ENCODE measurements around the gene BMP4.

BMP4 gene

DNA sequence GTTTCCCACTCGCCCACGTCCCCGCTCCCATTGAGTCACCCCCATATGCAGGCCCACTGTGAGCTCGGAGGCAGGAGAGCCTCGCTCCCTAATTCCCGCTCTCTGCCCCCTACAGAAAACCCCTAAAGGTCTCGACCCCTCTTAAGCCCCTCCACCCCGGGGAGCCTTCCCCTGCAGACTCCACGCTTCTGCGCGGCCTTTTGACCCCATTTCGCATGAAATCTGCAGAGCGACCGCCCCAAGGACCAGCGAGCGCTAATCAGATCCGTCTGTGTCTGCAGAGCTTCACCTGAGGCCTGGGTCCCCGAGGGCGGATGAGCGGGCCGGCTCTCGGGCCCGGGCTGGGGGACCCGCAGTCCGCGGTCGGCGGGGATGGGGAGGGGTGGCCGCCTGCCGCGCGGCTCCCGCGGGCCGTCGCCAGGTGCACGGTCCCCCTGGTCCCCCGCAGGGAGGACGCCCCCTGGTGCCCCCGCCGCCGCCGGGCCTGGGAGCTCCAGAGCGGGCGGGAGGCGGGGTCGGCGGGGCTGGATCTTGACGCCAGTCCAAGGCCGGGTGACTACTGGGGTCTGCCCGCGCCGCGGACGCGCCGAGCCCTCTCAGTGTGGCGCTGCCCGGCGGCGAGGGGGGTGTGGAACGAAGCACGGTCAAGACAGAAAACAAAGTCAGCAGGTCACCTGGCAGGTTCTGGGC, 10.1 kb downstream of the BMP4 start:
- H3K79me1 ChIP-seq (replicated peaks; ENCODE audit: low read length, poor library complexity, severe bottlenecking) = peaks cover 8% of the 10 kb centered on the region
- no peak overlapping the region for H4K91ac ChIP-seq (ENCODE audit: low read length)
- H3K14ac ChIP-seq (ENCODE audit: low read length in 2 of 2) = no peak overlapping the region
- peak overlapping the region; percentile 34 to 77 for H3K18ac ChIP-seq (ENCODE audit: low read depth in 1 of 2, low read length in 2 of 2)
- H3K4me3 ChIP-seq (ENCODE audit: insufficient read depth in 1 of 2, low read depth in 1 of 2, low read length in 2 of 2) = peak overlapping the region in 1 of 2 experiments; percentile 61
- no peak for DNase-seq
- no peak overlapping the region for H3K27ac ChIP-seq (ENCODE audit: low read length, poor library complexity, severe bottlenecking)
- H3K9me3 ChIP-seq (ENCODE audit: control insufficient read depth, low read length) = no peaks in the 10 kb centered on the region
- H3K4me1 ChIP-seq (ENCODE audit: control insufficient read depth, insufficient read depth, low read depth, low read length) = peaks cover 14% of the 10 kb centered on the region
- H2BK15ac ChIP-seq (ENCODE audit: low read depth, poor library complexity, severe bottlenecking) = no peak overlapping the region
- no peak overlapping the region for H2AK5ac ChIP-seq (ENCODE audit: low read length, severe bottlenecking)
- H3K23ac ChIP-seq (ENCODE audit: low read length in 2 of 2) = peak overlapping the region in 1 of 2 experiments; percentile 92
- H2AFZ ChIP-seq (ENCODE audit: low read depth, low read length) = no peak overlapping the region
- peak overlapping the region; percentile 13 to 72 for H3K4ac ChIP-seq (ENCODE audit: low read depth in 1 of 2, low read length in 2 of 2)
- H3K9ac ChIP-seq (ENCODE audit: low read length) = no peak overlapping the region
- H4K8ac ChIP-seq (ENCODE audit: low read length) = peak overlapping the region; percentile 16
- H2BK5ac ChIP-seq (ENCODE audit: low read depth, low read length, poor library complexity, severe bottlenecking) = peak overlapping the region; percentile 22
- H3K27me3 ChIP-seq (ENCODE audit: control insufficient read depth in 1 of 2, insufficient read depth in 1 of 2, low read length in 2 of 2) = no peaks in the 10 kb centered on the region
- H3K36me3 ChIP-seq (ENCODE audit: control insufficient read depth in 1 of 2, insufficient read depth in 2 of 2, low read depth in 1 of 2, low read length in 2 of 2) = peaks cover 11 to 28% of the 10 kb centered on the region in 2 experiments
- peak overlapping the region; percentile 98 for H3K4me2 ChIP-seq (ENCODE audit: low read length, poor library complexity, severe bottlenecking)
- no peak overlapping the region for H2BK12ac ChIP-seq (ENCODE audit: low read length in 2 of 2)
- WGBS = 32% methylated on average over 46 of the region's 63 CpGs
- H2BK120ac ChIP-seq (ENCODE audit: low read depth, low read length) = peak overlapping the region; percentile 11

DNA sequence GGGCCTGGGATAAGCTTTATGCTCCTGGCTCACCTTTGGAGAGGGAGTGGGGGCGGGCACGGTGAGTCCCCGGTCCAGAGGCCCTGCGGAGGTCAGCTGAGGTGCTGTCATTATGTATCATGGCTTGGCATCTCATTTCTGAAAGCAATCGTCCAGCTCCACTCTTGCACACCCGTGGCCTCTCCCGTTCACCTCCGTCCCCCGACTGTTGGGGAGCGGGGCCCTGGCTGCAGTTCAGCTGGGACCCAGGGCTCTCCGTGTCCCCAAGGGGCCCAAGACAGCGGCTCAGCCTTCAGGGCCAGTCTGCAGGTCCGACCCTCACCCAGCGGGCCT, 10.6 kb downstream of the BMP4 start:
- Histone ChIP-seq H2BK12ac (ENCODE audit: low read length in 2 of 2) (no peak overlapping the region), H3K27ac (ENCODE audit: low read length, poor library complexity, severe bottlenecking) (no peak overlapping the region), H4K91ac (ENCODE audit: low read length) (no peak overlapping the region), H3K4ac (ENCODE audit: low read depth in 1 of 2, low read length in 2 of 2) (no peak overlapping the region), H3K4me1 (ENCODE audit: control insufficient read depth, insufficient read depth, low read depth, low read length) (peaks cover 14% of the 10 kb centered on the region), H2BK120ac (ENCODE audit: low read depth, low read length) (no peak overlapping the region), H2BK5ac (ENCODE audit: low read depth, low read length, poor library complexity, severe bottlenecking) (no peak overlapping the region), H3K9ac (ENCODE audit: low read length) (no peak overlapping the region), H2AFZ (ENCODE audit: low read depth, low read length) (no peak overlapping the region), H3K36me3 (ENCODE audit: control insufficient read depth in 1 of 2, insufficient read depth in 2 of 2, low read depth in 1 of 2, low read length in 2 of 2) (peaks cover 10 to 23% of the 10 kb centered on the region in 2 experiments), H3K9me3 (ENCODE audit: control insufficient read depth, low read length) (no peaks in the 10 kb centered on the region), H3K4me3 (ENCODE audit: insufficient read depth in 1 of 2, low read depth in 1 of 2, low read length in 2 of 2) (no peak overlapping the region), H3K79me1 (replicated peaks; ENCODE audit: low read length, poor library complexity, severe bottlenecking) (peaks cover 8% of the 10 kb centered on the region), H3K4me2 (ENCODE audit: low read length, poor library complexity, severe bottlenecking) (peak overlapping the region; percentile 98), H3K27me3 (ENCODE audit: control insufficient read depth in 1 of 2, insufficient read depth in 1 of 2, low read length in 2 of 2) (no peaks in the 10 kb centered on the region), H3K14ac (ENCODE audit: low read length in 2 of 2) (no peak overlapping the region), H2BK15ac (ENCODE audit: low read depth, poor library complexity, severe bottlenecking) (no peak overlapping the region), H2AK5ac (ENCODE audit: low read length, severe bottlenecking) (no peak overlapping the region), H3K18ac (ENCODE audit: low read depth in 1 of 2, low read length in 2 of 2) (peak overlapping the region in 1 of 2 experiments; percentile 34), H3K23ac (ENCODE audit: low read length in 2 of 2) (no peak overlapping the region), H4K8ac (ENCODE audit: low read length) (peak overlapping the region; percentile 16)
- DNase-seq = no peak
- WGBS = 74% methylated on average over 14 of the region's 14 CpGs

DNA sequence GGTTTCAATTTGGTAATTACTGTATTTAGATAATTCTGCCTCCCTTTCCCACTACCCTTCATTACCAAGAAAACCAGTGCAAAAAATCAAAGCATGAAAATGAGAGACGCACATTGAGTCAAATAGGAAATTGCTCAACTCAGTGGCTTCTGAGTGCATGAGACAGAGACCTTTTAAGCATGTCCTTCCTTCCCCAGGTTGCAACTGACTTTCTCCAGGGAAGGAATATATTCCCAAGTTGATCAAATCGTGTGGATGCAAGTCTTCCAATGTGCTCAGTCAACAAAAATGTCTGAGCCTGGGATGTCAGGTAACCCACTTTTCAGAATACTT, 12.9 kb downstream of the BMP4 start:
- Histone ChIP-seq H3K23ac (ENCODE audit: low read length in 2 of 2) (no peak overlapping the region), H2BK15ac (ENCODE audit: low read depth, poor library complexity, severe bottlenecking) (no peak overlapping the region), H3K4me2 (ENCODE audit: low read length, poor library complexity, severe bottlenecking) (no peak overlapping the region), H3K4ac (ENCODE audit: low read depth in 1 of 2, low read length in 2 of 2) (no peak overlapping the region), H3K79me1 (replicated peaks; ENCODE audit: low read length, poor library complexity, severe bottlenecking) (no peaks in the 10 kb centered on the region), H3K9ac (ENCODE audit: low read length) (no peak overlapping the region), H3K36me3 (ENCODE audit: control insufficient read depth in 1 of 2, insufficient read depth in 2 of 2, low read depth in 1 of 2, low read length in 2 of 2) (peaks cover 0 to 2% of the 10 kb centered on the region in 2 experiments), H3K9me3 (ENCODE audit: control insufficient read depth, low read length) (no peaks in the 10 kb centered on the region), H2BK5ac (ENCODE audit: low read depth, low read length, poor library complexity, severe bottlenecking) (no peak overlapping the region), H3K4me1 (ENCODE audit: control insufficient read depth, insufficient read depth, low read depth, low read length) (peaks cover 9% of the 10 kb centered on the region), H3K27ac (ENCODE audit: low read length, poor library complexity, severe bottlenecking) (no peak overlapping the region), H4K8ac (ENCODE audit: low read length) (no peak overlapping the region), H4K91ac (ENCODE audit: low read length) (no peak overlapping the region), H2AK5ac (ENCODE audit: low read length, severe bottlenecking) (no peak overlapping the region), H2BK120ac (ENCODE audit: low read depth, low read length) (no peak overlapping the region), H2AFZ (ENCODE audit: low read depth, low read length) (no peak overlapping the region), H2BK12ac (ENCODE audit: low read length in 2 of 2) (no peak overlapping the region), H3K14ac (ENCODE audit: low read length in 2 of 2) (no peak overlapping the region), H3K27me3 (ENCODE audit: control insufficient read depth in 1 of 2, insufficient read depth in 1 of 2, low read length in 2 of 2) (no peaks in the 10 kb centered on the region), H3K4me3 (ENCODE audit: insufficient read depth in 1 of 2, low read depth in 1 of 2, low read length in 2 of 2) (no peak overlapping the region), H3K18ac (ENCODE audit: low read depth in 1 of 2, low read length in 2 of 2) (no peak overlapping the region)
- DNase-seq = peak; percentile 42
- 57% methylated on average over 2 of the region's 2 CpGs for WGBS

DNA sequence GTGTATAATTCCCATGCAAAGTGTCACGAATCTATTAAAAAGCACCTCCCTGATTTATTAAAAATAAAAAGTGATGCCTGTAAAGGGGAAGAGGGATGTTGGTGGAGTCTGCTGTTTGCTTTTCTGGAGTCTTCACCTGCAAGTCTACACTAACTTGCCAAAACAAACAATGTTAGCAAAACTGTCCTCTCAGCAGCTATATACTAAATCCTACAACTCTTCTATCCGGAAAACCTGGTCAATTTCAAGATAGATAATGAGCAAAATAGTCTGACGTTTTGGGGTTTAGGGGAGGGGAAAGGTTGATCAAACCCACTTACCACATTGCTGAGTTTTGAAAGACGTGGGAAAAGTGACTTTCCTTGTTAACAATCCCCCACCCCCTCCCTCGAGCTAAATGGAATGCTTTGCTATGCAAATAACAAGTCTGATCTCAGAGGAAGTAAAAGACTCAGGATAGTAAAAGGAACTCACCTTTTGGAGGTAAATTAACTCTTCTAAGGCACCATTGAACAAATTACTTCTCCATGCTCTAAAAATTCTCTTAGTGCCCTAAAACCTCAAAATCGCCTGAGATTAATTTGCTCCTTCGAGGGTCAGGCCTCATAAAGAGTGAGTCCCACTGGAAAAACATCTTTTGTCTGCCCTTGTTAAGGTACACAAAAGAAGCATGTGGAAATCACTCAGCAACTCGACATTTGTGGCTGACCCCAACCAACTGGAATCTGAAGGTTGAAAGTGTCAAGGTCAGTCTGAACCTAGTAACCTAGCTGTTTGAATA, 13.5 kb downstream of the BMP4 start:
- H3K23ac ChIP-seq (ENCODE audit: low read length in 2 of 2) = no peak overlapping the region
- H3K4ac ChIP-seq (ENCODE audit: low read depth in 1 of 2, low read length in 2 of 2) = no peak overlapping the region
- no peaks in the 10 kb centered on the region for H3K27me3 ChIP-seq (ENCODE audit: control insufficient read depth in 1 of 2, insufficient read depth in 1 of 2, low read length in 2 of 2)
- no peak overlapping the region for H2BK12ac ChIP-seq (ENCODE audit: low read length in 2 of 2)
- no peak overlapping the region for H2BK5ac ChIP-seq (ENCODE audit: low read depth, low read length, poor library complexity, severe bottlenecking)
- no peak overlapping the region for H3K18ac ChIP-seq (ENCODE audit: low read depth in 1 of 2, low read length in 2 of 2)
- H3K9me3 ChIP-seq (ENCODE audit: control insufficient read depth, low read length) = no peaks in the 10 kb centered on the region
- H2AK5ac ChIP-seq (ENCODE audit: low read length, severe bottlenecking) = peak overlapping the region; percentile 27
- H3K14ac ChIP-seq (ENCODE audit: low read length in 2 of 2) = no peak overlapping the region
- H3K36me3 ChIP-seq (ENCODE audit: control insufficient read depth in 1 of 2, insufficient read depth in 2 of 2, low read depth in 1 of 2, low read length in 2 of 2) = no peaks in the 10 kb centered on the region
- H2BK15ac ChIP-seq (ENCODE audit: low read depth, poor library complexity, severe bottlenecking) = no peak overlapping the region
- no peak overlapping the region for H4K91ac ChIP-seq (ENCODE audit: low read length)
- no peak overlapping the region for H3K4me2 ChIP-seq (ENCODE audit: low read length, poor library complexity, severe bottlenecking)
- no peak overlapping the region for H3K9ac ChIP-seq (ENCODE audit: low read length)
- peaks cover 11% of the 10 kb centered on the region for H3K4me1 ChIP-seq (ENCODE audit: control insufficient read depth, insufficient read depth, low read depth, low read length)
- H2AFZ ChIP-seq (ENCODE audit: low read depth, low read length) = no peak overlapping the region
- 16% methylated on average over 4 of the region's 8 CpGs for WGBS
- DNase-seq = no peak
- H3K4me3 ChIP-seq (ENCODE audit: insufficient read depth in 1 of 2, low read depth in 1 of 2, low read length in 2 of 2) = no peak overlapping the region
- H3K27ac ChIP-seq (ENCODE audit: low read length, poor library complexity, severe bottlenecking) = no peak overlapping the region
- no peaks in the 10 kb centered on the region for H3K79me1 ChIP-seq (replicated peaks; ENCODE audit: low read length, poor library complexity, severe bottlenecking)
- H4K8ac ChIP-seq (ENCODE audit: low read length) = no peak overlapping the region
- no peak overlapping the region for H2BK120ac ChIP-seq (ENCODE audit: low read depth, low read length)
